Measurements from ENCODE around the gene POLR3GL. TPM values are rescaled to one million over a fixed set of nuclear protein-coding genes. Genes with fewer than 3 reads are reported as not detected.
A peak's percentile ranks its signal among the peaks of the same experiment; 100 is the strongest.

POLR3GL gene
- total RNA-seq, 1 experiment from 2014 or later = 10.6 TPM

- no TSS peak for BruUV-seq (replicated peaks)
- ChIA-PET POLR2A (ENCODE audit: unreplicated experiment) (interaction anchor here (0.7 kb wide), 1 partner anchor 1566 kb away, joined by 3 read pairs; no protein-coding TSS in a partner anchor), CTCF (interaction anchor here (1.5 to 4.7 kb wide), 3 partner anchors 29 to 119 kb away, joined by 4 to 24 read pairs (median 5); partner anchors contain the start of gene PIAS3)
- Histone ChIP-seq H3F3A (ENCODE audit: insufficient read depth, low read depth) (peaks cover 27% of the 10 kb centered on the region), H3K4me3 (peak overlapping the region; percentile 55), H3K4me2 (peak overlapping the region; percentile 89), H3K27me3 (ENCODE audit: insufficient read depth, low read depth) (no peaks in the 10 kb centered on the region), H2AFZ (no peak overlapping the region), H3K9me2 (ENCODE audit: insufficient read depth) (no peaks in the 10 kb centered on the region), H3K79me2 (ENCODE audit: low read depth) (no peaks in the 10 kb centered on the region), H3K36me3 (ENCODE audit: low read depth) (no peaks in the 10 kb centered on the region), H3K4me1 (replicated peaks; ENCODE audit: insufficient read depth) (peaks cover 43% of the 10 kb centered on the region), H3K27ac (peak overlapping the region; percentile 100), H4K20me1 (ENCODE audit: insufficient read depth) (no peaks in the 10 kb centered on the region), H3K9me3 (ENCODE audit: insufficient read depth, low read depth) (no peaks in the 10 kb centered on the region)
- intact Hi-C loops (cut with micrococcal nuclease; ENCODE audit: unreplicated experiment) = loop anchor here (2.0 to 5.0 kb wide), 3 partner anchors 28 to 61 kb away; partner anchors contain the start of gene PEX11B
- TF ChIP-seq CTCF (conservative IDR thresholded peaks at IDR 0.05) (no peak), EZH2 (IDR thresholded peaks at IDR 0.05; ENCODE audit: low read depth) (no peak)
- peak in 1 of 2 experiments; percentile 33 for DNase-seq
Measured at GRCh38 chr1:145978471-145978853, 14.0 kb downstream of the POLR3GL start.

- intact Hi-C loops (cut with micrococcal nuclease; ENCODE audit: unreplicated experiment) = loop anchor here (1.0 to 5.0 kb wide), 5 partner anchors 17 to 87 kb away; partner anchors contain the start of genes PEX11B and TXNIP
- Histone ChIP-seq H3K4me1 (replicated peaks; ENCODE audit: insufficient read depth) (peaks cover 49% of the 10 kb centered on the region), H3K9me3 (ENCODE audit: insufficient read depth, low read depth) (no peaks in the 10 kb centered on the region), H3K4me2 (peak overlapping the region; percentile 89), H3F3A (ENCODE audit: insufficient read depth, low read depth) (peaks cover 27% of the 10 kb centered on the region), H3K9me2 (ENCODE audit: insufficient read depth) (no peaks in the 10 kb centered on the region), H3K27me3 (ENCODE audit: insufficient read depth, low read depth) (no peaks in the 10 kb centered on the region), H4K20me1 (ENCODE audit: insufficient read depth) (no peaks in the 10 kb centered on the region), H3K36me3 (ENCODE audit: low read depth) (no peaks in the 10 kb centered on the region), H3K79me2 (ENCODE audit: low read depth) (no peaks in the 10 kb centered on the region), H3K4me3 (peak overlapping the region; percentile 55), H3K27ac (peak overlapping the region; percentile 100), H2AFZ (no peak overlapping the region; the same call in 1 of the 2 replicates)
- DNase-seq = peak; percentile 86 to 100
- TF ChIP-seq CTCF (conservative IDR thresholded peaks at IDR 0.05) (no peak; the same call in 1 of the 2 replicates), EZH2 (IDR thresholded peaks at IDR 0.05; ENCODE audit: low read depth) (no peak)
- POLR2A ChIA-PET (ENCODE audit: unreplicated experiment) = interaction anchor here (0.5 to 0.7 kb wide), 11 partner anchors 11 to 1567 kb away, joined by 3 to 20 read pairs (median 5); partner anchors contain the start of gene LIX1L
- CTCF ChIA-PET = interaction anchor here (0.6 to 4.7 kb wide), 6 partner anchors 28 to 133 kb away, joined by 3 to 24 read pairs (median 5); partner anchors contain the start of genes NUDT17 and PIAS3
- TSS peak; percentile 97 for BruUV-seq (replicated peaks)
Measured at GRCh38 chr1:145978854-145979745, 14.6 kb downstream of the POLR3GL start.

GRCh38 chr1:145979746-145980456 is 15.4 kb downstream of the POLR3GL start:
- POLR2A ChIA-PET (ENCODE audit: unreplicated experiment) = interaction anchor here (0.5 to 0.7 kb wide), 9 partner anchors 10 to 88 kb away, joined by 3 to 20 read pairs (median 6); no protein-coding TSS in a partner anchor
- H3K9me2 ChIP-seq (ENCODE audit: insufficient read depth) = no peaks in the 10 kb centered on the region
- no peak overlapping the region for H3K4me3 ChIP-seq
- intact Hi-C loops (cut with micrococcal nuclease; ENCODE audit: unreplicated experiment) = loop anchor here (1.0 to 5.0 kb wide), 5 partner anchors 16 to 88 kb away; partner anchors contain the start of genes PEX11B and TXNIP
- H3K4me1 ChIP-seq (replicated peaks; ENCODE audit: insufficient read depth) = peaks cover 54% of the 10 kb centered on the region
- CTCF ChIA-PET = interaction anchor here (0.6 to 4.7 kb wide), 6 partner anchors 27 to 134 kb away, joined by 3 to 24 read pairs (median 5); partner anchors contain the start of genes NUDT17 and PIAS3
- no peaks in the 10 kb centered on the region for H3K36me3 ChIP-seq (ENCODE audit: low read depth)
- DNase-seq = peak in 1 of 2 experiments; percentile 55
- TF ChIP-seq CTCF (conservative IDR thresholded peaks at IDR 0.05) (no peak), EZH2 (IDR thresholded peaks at IDR 0.05; ENCODE audit: low read depth) (no peak)
- H2AFZ ChIP-seq = no peak overlapping the region; the same call in 1 of the 2 replicates
- H3F3A ChIP-seq (ENCODE audit: insufficient read depth, low read depth) = peaks cover 28% of the 10 kb centered on the region
- H4K20me1 ChIP-seq (ENCODE audit: insufficient read depth) = no peaks in the 10 kb centered on the region
- peak overlapping the region; percentile 100 for H3K27ac ChIP-seq
- no peaks in the 10 kb centered on the region for H3K9me3 ChIP-seq (ENCODE audit: insufficient read depth, low read depth)
- no peaks in the 10 kb centered on the region for H3K27me3 ChIP-seq (ENCODE audit: insufficient read depth, low read depth)
- H3K4me2 ChIP-seq = peak overlapping the region; percentile 89
- H3K79me2 ChIP-seq (ENCODE audit: low read depth) = no peaks in the 10 kb centered on the region
- BruUV-seq (replicated peaks) = TSS peak; percentile 81

All from PC-9 (cell line).